A204.1 (cell line): Measurements from ENCODE around the gene ABCC3.

ENCODE experiments used
- FAIRE-seq: peaks from 2 replicates; lab custom pipeline; 2012; peaks lifted over from hg19 to GRCh38; lab: Jason Lieb, UNC

ABCC3 gene, protein sequence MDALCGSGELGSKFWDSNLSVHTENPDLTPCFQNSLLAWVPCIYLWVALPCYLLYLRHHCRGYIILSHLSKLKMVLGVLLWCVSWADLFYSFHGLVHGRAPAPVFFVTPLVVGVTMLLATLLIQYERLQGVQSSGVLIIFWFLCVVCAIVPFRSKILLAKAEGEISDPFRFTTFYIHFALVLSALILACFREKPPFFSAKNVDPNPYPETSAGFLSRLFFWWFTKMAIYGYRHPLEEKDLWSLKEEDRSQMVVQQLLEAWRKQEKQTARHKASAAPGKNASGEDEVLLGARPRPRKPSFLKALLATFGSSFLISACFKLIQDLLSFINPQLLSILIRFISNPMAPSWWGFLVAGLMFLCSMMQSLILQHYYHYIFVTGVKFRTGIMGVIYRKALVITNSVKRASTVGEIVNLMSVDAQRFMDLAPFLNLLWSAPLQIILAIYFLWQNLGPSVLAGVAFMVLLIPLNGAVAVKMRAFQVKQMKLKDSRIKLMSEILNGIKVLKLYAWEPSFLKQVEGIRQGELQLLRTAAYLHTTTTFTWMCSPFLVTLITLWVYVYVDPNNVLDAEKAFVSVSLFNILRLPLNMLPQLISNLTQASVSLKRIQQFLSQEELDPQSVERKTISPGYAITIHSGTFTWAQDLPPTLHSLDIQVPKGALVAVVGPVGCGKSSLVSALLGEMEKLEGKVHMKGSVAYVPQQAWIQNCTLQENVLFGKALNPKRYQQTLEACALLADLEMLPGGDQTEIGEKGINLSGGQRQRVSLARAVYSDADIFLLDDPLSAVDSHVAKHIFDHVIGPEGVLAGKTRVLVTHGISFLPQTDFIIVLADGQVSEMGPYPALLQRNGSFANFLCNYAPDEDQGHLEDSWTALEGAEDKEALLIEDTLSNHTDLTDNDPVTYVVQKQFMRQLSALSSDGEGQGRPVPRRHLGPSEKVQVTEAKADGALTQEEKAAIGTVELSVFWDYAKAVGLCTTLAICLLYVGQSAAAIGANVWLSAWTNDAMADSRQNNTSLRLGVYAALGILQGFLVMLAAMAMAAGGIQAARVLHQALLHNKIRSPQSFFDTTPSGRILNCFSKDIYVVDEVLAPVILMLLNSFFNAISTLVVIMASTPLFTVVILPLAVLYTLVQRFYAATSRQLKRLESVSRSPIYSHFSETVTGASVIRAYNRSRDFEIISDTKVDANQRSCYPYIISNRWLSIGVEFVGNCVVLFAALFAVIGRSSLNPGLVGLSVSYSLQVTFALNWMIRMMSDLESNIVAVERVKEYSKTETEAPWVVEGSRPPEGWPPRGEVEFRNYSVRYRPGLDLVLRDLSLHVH (N-terminal part only)

GRCh38 chr17:50634224-50634914, at the start of gene ABCC3:
TSS of gene ABCC3 (plus strand) at chr17:50634881. CDS start at chr17:50634937, 56 bp downstream.
- FAIRE-seq, result no peak

DNA sequence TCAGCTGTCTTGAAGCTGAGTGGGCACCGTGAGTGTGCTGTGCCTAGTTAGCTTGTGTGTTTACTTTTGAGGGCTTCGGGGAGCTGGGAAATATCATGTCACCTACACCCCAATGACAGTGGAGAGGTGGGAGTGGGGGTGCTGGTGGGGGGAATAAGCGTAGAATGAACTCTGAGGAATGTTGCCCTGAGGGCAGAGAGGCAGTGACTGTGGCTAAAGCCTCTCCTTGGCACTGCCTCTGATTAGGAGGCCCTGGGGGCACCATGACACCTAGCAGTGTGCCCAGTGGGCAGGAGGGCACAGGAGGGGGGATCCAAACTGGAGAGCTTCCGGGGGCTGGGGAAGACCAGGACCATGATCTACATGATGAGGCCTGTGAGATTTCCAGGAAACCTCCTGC, 49.3 kb upstream of the ABCC3 start:
- FAIRE-seq, result no peak

- no peak for FAIRE-seq
Observed at GRCh38 chr17:50585891-50586290, 48.8 kb upstream of the ABCC3 start.

GRCh38 chr17:50586421-50587247, 48.0 kb upstream of the ABCC3 start:
- no peak for FAIRE-seq

- FAIRE-seq, result no peak
Observed at GRCh38 chr17:50587571-50587970, 47.1 kb upstream of the ABCC3 start.

- no peak for FAIRE-seq
Observed at GRCh38 chr17:50588391-50589049, 46.2 kb upstream of the ABCC3 start.

GRCh38 chr17:50589095-50589705, 45.5 kb upstream of the ABCC3 start:
- FAIRE-seq, result no peak

DNA sequence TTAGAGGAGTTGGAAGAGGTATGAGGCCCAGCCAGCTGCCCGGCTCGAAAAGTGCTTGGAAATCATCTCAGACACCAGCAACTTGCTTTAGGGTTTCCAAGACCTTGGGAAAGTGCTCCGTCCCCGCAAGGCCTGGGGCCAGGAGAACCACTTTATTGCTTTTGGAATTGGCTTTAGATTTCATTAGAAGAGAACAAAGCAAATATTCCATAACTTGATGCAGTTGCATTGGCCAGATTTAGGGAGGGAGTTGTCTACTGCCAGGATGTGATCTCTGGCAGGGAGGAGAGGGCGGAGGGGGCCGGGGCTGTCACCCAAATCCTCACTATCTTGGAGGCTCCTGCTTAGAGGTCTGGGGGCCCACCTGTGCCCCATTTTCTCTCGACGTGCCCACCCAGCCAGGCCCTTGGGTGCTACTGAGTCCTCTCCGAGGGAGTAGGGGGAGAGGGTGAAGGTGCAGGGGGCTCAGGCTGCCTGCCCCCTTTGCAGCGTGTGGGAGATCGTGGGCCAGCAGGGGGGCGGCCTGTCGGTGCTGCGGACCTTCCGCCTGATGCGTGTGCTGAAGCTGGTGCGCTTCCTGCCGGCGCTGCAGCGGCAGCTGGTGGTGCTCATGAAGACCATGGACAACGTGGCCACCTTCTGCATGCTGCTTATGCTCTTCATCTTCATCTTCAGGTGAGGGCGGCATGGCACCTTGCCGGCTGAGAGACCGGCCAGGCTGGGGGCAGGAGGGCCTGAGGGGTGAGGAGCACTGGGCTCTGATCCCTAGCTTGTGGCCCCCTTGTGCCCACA, 43.5 kb upstream of the ABCC3 start:
- FAIRE-seq, result no peak

DNA sequence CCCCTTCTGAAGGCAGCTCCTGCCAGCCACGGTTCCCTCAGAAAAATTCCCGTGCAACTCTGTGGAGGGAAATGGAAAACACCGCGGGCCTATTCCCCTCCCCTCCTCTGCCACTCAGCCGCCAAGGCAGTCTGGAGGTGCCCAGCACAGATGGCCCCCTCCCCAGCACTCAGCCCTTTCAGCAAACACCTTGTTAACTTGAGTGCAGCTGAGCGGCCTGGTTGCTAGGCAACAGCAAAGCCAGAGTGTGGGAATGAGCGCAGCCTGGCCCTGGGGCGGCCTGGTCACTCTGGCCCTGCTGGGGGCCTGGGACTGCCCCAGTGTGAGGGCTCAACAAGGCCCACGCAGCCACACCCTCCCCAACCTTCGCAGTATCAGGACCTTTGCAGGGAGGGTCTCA, 41.4 kb upstream of the ABCC3 start:
- FAIRE-seq, result no peak

DNA sequence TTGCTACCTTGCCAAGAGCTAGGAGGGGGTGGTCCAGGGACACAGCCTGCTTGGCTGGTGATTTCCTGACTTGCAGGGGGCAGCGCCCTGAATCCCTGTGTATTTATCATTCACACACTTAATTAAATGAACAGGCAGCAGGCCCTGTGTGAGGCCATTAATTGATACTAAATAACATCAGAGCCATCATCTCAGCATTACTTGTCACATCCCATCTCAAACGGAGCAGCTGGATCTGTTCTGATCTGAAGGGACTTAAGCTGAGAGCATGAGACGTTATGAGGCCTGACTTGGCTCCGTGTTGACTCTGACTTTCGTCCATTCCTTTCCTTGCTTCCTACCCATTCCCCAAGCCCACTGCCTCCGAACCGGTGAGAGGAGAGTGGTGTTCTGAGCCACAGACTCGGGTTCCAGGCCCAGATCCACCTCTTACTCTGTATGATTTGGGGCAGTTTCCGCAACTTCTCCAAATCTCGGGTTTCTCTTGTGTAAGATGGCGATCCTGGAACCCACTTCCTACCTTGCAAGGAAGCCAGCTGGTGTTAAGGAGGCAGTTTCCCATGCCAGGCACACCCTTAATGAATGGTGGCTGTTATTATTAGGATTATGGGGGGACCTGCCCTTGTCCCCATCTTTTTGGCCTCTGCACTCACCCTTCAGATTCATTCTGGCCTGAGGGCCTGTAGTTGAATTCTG, 40.4 kb upstream of the ABCC3 start:
- FAIRE-seq, result no peak

DNA sequence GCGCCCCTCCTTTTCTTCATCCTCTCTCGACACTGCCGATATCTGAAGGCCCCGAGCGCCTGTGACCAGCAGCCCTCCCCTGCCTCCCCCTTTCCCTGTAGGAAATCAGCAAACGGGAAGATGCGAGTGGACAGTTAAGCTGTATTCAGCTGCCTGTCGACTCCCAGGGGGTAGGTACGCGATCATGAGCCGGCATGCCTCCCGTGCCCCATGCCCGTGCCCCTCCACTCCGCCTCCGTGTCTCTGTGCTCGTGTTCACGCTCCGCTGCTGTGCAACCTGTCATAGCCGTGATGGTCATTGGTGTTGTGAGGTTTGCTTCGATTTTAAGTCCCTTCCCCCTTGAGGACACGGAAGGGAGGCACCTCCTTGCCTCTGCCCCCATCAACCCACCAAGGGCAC, 39.8 kb upstream of the ABCC3 start:
- no peak for FAIRE-seq

GRCh38 chr17:50596191-50597037, 38.3 kb upstream of the ABCC3 start:
- FAIRE-seq, result no peak

GRCh38 chr17:50598487-50598886, 36.2 kb upstream of the ABCC3 start:
- no peak for FAIRE-seq

DNA sequence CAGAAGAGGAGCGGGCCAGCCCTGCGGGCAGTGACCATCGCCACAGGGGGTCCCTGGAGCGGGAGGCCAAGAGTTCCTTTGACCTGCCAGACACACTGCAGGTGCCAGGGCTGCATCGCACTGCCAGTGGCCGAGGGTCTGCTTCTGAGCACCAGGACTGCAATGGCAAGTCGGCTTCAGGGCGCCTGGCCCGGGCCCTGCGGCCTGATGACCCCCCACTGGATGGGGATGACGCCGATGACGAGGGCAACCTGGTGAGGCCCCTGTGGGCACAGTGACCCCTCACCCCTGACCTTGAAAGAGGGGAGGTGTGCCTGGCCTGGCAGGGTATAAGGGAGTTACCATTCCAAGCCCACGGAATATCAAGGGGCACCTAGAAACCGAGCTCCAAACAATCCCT, 35.1 kb upstream of the ABCC3 start:
- FAIRE-seq, result no peak

DNA sequence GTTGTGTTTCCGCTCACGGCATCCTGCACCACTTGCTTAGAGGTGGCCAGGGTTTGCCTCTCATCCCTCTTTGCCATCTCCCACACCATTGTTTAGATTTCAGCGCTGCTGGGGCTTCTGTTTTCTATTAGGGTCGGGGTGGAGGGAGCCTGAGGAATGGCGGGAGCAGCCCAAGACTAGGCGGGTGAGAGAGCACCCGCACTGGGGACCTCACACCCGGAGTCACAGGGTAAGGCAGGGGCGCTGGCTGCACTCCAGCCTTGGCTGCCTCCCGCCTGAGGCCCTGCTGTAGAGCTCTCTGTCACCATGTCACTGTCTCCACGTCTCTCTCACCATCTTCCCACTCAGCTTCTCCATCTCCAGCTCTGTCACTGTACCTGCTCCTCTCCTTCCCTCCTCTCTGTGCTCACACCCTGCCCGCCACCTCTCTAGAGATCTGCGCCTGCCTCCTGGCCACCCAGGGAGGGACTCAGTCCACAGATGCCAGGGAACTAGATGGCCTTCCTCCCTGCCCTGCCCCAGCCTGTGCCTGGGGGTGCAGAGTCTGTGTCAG, 32.8 kb upstream of the ABCC3 start:
- FAIRE-seq, result no peak

- FAIRE-seq, result no peak
Observed at GRCh38 chr17:50602836-50603235, 31.8 kb upstream of the ABCC3 start.

GRCh38 chr17:50603340-50603739, 31.3 kb upstream of the ABCC3 start:
- no peak for FAIRE-seq
